GM19238 (cell line): ENCODE data around the gene DCAF4.
"Not testable (repeated sequence)": the region's sequence is repeated elsewhere in the genome, so short reads cannot be mapped to it uniquely, and the experiment has no call there.

ENCODE experiments used
- DNase-seq: peaks from one replicate; pipeline ENCODE4 v3.0.0; 2011; ENCODE audit warnings: low spot score; ENCODE audit not compliant: insufficient read length

DCAF4 gene

DNA sequence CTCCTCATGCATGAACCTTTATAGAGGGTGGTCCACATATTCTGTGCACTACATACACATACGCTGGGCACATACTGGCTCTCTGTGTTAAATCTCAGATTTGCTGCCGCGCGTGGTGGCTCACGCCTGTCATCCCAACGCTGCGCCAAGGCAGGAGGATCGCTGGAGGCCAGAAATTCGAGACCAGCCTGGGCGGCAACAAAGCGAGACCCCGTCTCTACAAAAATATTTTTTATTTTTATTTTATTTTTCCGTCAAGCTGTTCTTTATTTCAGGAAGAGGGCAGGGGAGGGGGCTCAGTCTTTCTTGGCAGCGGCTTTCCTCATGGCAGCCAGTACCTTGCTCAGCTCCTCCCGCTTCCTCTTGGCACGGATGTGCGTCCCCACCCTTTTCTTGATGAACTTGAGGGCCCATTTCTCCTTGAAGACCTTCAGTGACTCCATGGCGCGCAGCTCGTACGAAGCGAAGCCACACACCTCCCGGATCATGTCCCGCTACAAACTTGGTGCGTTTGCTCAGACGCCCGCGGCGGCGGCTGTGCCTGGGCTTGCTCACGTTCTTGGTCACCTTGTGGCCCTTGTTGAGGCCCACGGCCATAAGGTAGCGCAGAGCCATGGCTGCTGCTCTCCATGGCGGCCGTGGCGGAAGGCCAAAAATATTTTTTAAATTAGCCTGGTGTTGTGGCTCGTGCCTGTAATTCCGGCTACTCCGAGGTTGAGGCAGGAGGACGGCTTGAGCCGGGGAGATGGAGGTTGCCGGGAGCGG lies 3.2 kb downstream of the DCAF4 start:
- no peak for DNase-seq

- no peak for DNase-seq
Observed at GRCh38 chr14:72932893-72933292, 6.6 kb downstream of the DCAF4 start.

DNA sequence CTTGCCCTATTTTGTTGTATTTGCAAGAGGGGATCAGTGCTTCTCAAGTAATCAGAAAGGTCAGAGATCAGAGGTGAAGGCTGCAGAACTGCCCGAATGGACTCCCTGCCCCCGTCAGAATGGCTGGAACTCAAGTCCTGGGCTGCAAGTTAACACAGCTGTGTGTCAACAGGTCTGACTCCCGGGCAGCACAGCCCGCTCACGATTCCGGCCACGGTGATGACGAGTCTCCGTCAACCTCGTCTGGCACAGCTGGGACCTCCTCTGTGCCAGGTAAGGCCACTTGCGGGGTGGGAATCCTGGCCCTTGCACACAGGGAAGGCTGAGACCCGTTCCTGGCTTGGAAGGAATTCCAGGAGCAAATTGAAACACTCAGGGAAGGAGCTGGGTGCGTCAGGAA lies 13.4 kb downstream of the DCAF4 start:
- DNase-seq, result no peak

DNA sequence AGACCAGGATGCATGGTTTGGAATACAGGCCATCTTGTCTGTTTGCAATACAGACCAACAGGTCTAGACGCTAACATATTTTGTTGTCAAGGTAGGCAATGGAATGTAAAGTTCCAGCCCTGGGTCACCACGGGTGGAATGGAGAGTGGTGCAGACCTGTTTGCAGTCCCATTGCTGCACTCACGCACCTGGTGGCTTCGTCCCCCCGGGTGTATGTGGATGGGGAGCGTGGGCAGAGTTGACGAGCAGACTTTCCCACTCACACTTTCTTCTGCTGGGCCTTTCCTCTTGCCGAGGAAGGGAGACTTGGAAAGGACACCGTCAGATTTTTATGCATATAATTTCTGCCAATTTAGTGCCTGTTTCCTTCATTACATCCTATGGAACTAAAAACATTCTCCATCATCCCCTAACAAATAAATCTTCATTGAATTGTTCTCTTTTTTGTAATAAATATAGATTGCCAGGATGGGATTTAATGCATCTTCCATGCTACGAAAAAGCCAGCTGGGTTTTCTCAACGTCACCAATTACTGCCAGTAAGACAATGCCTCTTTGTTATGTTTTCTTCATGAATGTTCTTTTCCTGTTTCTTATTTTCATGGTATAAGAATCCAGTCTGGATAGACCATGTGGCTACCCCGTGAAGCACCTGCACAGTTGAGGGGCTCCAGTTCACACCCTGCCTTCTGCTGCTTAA lies 15.2 kb downstream of the DCAF4 start:
- no peak for DNase-seq

DNA sequence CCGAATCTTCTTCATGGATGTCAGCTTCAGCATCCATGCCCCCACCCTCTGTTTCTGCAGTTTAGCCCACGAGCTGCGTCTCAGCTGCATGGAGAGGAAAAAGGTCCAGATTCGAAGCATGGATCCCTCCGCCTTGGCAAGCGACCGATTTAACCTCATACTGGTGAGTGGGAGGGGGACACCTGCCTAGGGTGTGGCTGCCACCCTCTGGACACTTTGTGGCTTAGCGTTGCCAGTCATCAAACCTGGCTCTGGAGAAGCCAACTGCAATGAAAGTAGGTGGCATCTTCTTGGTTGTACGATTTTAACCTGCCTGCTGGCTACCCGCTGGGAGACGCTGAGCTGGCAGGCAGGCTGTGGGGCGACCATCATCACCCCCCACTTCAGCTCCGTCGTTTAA lies 16.7 kb downstream of the DCAF4 start:
- DNase-seq, result no peak

DNA sequence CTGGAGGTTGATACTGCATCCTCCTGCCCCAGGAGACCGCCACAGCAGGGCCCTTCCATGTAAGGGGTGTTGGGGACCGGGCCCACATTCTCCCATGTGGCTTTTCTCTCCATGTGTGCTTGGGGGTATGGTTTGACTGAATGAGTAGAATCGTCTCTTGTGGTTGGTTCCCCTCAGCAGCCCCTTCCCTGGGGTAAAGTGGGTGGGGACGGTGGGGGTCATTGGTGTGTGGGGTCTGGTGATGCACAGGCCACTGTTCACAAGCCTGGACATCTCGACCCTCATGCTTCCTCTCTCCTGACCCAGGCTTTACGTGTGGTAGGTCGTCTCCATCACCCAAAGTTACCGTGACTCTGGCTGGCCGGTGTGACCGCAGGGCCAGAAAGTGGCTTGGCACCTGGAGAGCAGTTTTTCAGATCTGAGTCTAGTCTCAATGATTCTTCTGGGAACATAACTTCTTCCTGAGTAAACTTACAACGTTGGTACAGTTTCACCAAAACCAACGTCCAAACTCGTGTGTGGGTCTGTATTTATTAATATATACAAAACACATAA lies 17.7 kb downstream of the DCAF4 start:
- no peak for DNase-seq

- DNase-seq, result no peak
Observed at GRCh38 chr14:72945356-72946027, 19.2 kb downstream of the DCAF4 start.

GRCh38 chr14:72946491-72946890 lies 20.2 kb downstream of the DCAF4 start:
- DNase-seq, result no peak

- no peak for DNase-seq
Observed at GRCh38 chr14:72947366-72948160, 21.3 kb downstream of the DCAF4 start.

DNA sequence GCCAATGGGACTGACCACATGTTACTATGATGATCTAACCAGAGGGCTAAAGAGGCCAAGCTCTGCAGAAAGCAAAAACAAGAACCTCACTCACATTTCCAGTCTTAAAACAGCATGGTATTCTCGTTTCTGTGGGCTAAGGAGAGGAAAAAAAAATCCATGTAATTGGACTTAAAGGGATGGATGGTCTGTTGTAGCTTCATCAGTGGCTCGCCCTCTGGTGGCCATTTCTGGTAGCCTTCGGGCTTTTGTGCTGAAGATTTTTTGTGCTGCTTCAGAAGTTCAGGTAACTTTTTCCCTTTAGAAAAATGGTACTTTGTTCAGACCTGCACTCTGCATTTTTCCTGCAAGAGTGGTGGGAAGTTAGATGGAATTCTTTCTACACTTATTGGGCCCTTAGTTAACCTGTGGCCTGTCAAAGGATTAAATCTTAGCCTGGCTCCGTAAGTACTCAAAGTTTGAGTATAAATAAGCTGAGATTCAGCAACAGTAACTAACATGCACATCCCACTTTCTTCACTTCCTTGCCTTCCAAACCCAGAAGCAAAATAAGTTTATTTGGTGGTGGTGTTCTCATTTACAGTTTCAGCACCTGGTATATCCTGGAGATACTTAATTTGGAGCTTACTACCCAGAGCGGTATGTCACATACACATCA lies 22.3 kb downstream of the DCAF4 start:
- peak; percentile 24 for DNase-seq

DNA sequence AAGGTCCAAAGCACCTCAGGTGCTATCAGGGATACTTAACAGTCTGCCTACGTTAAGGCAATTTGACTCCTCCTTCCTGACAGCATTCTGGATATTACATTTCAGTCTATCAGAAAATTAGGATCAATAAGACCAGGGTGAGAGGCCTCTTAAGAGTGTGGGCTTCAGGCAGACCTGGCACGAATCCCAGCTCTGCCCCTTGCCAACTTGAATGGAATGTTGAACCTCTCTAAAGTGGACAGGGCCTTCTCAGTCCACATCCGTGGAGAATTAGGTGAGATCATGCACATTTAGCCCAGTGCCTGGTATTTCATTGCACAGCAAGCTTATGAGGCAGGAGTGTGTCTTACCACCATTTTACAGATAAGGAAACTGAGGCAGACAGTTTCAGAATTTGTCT lies 25.9 kb downstream of the DCAF4 start:
- DNase-seq, result no peak

DNA sequence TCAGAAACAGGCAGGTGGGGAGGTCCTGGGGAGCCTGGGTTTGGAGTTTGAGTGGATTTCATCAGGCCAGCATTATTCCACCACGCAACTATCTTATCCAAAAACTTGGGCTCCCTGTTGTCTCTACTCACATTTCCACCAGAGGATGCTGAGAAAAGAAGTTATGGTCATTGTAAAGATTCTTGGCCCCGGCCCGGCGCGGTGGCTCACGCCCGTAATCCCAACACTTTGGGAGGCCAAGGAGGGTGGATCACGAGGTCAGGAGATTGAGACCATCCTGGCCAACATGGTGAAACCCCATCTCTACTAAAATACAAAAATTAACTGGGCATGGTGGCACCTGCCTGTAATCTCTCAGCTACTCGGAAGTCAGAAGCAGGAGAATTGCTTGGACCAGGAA lies 30.5 kb downstream of the DCAF4 start:
- DNase-seq, result not testable (repeated sequence)

DNA sequence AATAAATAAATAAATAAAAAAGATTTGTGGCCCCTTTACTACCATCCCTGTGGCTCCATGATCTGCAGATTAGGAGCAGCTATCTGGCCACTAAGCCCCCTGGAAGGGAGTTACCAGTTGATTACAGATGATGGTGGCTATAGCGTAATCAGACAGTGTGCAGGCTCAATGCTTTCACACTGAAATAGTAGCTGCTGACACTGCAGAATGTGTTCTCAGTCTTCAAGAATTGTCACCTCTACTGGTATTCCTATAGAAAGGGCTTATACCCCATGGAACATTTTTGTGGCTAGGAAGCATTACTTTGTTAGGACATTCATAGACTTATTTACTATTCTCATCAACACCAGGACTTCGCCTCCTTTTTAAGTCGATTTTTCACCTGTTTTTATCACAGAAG lies 30.9 kb downstream of the DCAF4 start:
- no peak for DNase-seq

DNA sequence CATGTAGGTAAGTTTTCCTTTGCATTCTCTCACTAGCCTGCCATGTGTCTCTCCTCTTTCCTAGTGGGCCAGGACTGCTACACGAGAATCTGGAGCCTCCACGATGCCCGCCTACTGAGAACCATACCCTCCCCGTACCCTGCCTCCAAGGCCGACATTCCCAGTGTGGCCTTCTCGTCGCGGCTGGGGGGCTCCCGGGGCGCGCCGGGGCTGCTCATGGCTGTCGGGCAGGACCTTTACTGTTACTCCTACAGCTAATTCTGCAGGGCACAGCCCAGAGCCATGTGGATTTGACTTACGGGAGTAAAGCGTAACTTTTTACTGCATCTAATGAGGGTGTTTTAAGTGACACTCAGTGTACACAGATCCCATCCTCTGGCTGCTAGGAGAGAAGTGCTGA lies 32.3 kb downstream of the DCAF4 start:
- DNase-seq, result no peak

DNA sequence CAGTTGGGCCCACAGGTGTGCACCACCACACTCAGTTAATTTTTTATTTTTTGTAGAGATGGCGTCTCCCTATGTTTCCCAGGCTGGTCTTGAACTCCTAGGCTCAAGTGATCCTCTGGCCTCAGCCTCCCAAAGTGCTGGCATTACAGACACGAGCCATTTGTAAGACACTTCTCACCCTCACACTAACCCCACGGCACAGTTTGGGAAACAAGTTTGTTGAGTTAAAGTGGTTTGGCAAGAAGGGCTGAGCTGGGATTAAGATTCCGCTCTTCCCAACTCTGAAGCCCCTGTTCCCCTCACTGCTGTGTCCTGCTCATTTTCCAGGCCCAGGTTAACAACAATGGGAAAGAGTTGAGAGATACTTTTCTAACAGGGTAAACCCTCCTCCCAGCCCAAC lies 34.8 kb downstream of the DCAF4 start:
- not testable (repeated sequence) for DNase-seq

- DNase-seq, result no peak
Observed at GRCh38 chr14:72961579-72962335, 35.5 kb downstream of the DCAF4 start.

GRCh38 chr14:72962336-72962754 lies 36.1 kb downstream of the DCAF4 start:
- DNase-seq, result not testable (repeated sequence)

DNA sequence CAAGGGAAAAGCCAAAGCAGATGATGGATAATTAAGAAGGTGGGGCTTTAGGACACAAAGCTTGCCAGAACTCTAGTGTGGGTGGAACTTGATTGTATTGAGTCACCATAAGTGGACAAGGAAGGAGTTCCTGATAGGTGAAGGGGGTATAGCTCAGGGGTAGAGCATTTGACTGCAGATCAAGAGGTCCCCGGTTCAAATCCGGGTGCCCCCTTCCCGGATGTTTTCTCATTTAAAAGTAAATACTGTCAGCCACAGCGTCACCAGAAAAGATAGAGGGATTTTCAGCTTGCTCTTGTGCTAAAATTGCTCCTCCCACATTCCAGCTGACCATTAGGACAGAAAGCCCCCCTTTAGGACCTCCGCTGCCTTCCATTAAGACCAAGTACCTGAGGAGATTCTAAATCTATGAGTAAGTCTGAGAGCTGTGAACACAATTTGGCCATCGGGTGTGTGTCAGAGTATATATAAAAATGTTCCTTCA lies 36.6 kb downstream of the DCAF4 start:
- no peak for DNase-seq

DNA sequence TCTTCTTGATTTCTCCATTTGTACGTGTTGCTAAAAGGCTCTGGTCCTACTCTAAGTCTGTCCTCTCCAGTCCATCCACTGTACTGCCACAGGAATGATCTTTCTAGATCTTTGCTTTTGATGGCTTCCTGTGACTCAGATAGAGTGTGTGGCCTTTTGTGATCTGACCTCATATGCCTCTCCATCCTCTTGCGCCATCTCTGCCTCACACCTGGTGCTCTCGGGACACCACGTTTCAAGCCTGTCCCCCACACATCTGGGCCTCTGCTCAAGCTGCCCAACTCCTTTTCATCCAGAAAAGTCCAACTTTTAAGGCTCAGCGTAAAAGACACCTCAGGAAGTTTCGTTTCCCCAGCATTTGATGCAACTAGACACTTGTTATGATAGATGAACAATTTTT lies 39.0 kb downstream of the DCAF4 start:
- no peak for DNase-seq

DNA sequence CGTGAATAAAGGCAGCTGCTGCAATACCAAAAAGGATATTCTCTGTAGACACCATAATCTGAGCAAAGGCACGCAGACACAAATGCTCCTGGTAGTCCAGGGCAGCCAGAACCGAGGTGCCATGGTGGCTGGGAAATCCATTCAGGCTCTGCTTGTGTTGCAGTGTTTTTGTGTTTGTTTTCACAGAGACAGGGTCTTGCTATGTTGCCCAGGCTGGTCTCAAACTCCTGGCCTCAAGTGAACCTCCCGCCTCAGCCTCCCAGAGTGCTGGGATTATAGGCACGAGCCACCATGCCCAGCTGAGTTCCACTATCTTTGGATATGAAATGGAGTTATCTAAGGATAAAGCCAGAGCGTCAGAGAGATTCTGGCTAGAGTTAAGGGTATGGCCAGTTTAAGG lies 39.8 kb downstream of the DCAF4 start:
- DNase-seq, result no peak
